Cardiac muscle cell (in vitro differentiated cells and primary cell): ENCODE data around the gene RNF151. TPM values are rescaled to one million over a fixed set of nuclear protein-coding genes. Genes with fewer than 3 reads are reported as not detected.

Experiments used
- DNase-seq, 2 donors: peaks; one replicate each; pipeline versions ENCODE4 v3.0.0 to v3.0.0-alpha.2; 2010 to 2017; ENCODE audit warnings: low read depth in 1 of 2, low spot score in 1 of 2
- H3K27ac ChIP-seq: fragments of 200-600 bp; sonication (generic); 2 replicates; pipeline ENCODE4 v1.5.1; 2016
- H3K27me3 ChIP-seq: fragments of 200-600 bp; sonication (generic); 2 replicates; pipeline ENCODE4 v1.6.0; 2016; ENCODE audit warnings: control low read depth
- H3K36me3 ChIP-seq: fragments of 200-600 bp; sonication (generic); 2 replicates; pipeline ENCODE4 v1.5.1; 2016; ENCODE audit warnings: control low read depth
- H3K4me1 ChIP-seq: fragments of 200-600 bp; sonication (generic); 2 replicates; pipeline ENCODE4 v1.8.1; 2017; ENCODE audit warnings: low read depth, mild to moderate bottlenecking, mixed run types
- H3K4me3 ChIP-seq: fragments of 200-600 bp; sonication (generic); 2 replicates; pipeline ENCODE4 v1.5.1; 2016; ENCODE audit warnings: mild to moderate bottlenecking
- H3K9me3 ChIP-seq: fragments of 200-600 bp; sonication (generic); 2 replicates; pipeline ENCODE4 v1.5.1; 2017; ENCODE audit warnings: low read depth, mild to moderate bottlenecking, control low read depth
- polyA plus RNA-seq: library from polyadenylated mRNA; unstranded; fragments of >200 nt; fragmentation: Nextera tagmentation; extraction: Ambion mirVana; gene quantifications from 2 replicates; pipeline ENCODE4 v1.2.1, GENCODE V29; 2016
- total RNA-seq: library from RNA; depleted of rRNA; stranded (reverse); fragments of >200 nt; gene quantifications from 2 replicates; pipeline ENCODE4 v1.2.3, GENCODE V29; 2016
- TF ChIP-seq, protein P1 (sequence below): IDR thresholded peaks from 2 replicates; pipeline ENCODE4 v1.5.1; 2012; ENCODE audit warnings: low read depth, mild to moderate bottlenecking, low read length

RNF151 gene
- total and polyA plus RNA-seq, 2 experiments from 2014 or later, result 0.21 to 0.38 TPM

DNA sequence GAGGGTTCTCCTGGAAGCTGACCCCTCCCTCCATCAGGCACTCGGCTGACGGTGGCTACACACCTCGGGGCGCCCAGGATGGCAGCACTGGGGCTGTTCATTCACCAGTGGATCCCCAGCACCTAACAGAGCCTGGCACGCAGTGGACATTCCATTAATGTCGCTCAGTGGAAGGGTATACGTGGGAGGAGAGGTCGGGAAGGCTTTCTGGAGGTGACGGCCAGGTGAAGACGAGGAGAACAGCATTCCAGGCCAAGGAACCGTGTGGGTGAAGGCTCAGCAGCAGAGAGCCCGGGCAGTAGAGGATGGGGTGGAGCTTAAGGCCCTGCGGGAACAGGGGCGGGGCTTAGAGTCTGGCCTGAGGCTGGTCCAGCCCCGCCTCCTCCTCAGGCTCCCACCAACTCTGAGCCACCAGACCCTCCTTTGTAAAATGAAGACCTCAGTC is 45.9 kb upstream of the RNF151 start:
- H3K36me3 ChIP-seq, result no peaks in the 10 kb centered on the region
- H3K4me1 ChIP-seq, result peaks cover 14% of the 10 kb centered on the region
- H3K27me3 ChIP-seq, result peaks cover 81% of the 10 kb centered on the region
- DNase-seq, result peak in 1 of 2 donors; percentile 70
- H3K4me3 ChIP-seq, result no peak overlapping the region
- H3K9me3 ChIP-seq, result no peaks in the 10 kb centered on the region
- TF ChIP-seq, protein P1, sequence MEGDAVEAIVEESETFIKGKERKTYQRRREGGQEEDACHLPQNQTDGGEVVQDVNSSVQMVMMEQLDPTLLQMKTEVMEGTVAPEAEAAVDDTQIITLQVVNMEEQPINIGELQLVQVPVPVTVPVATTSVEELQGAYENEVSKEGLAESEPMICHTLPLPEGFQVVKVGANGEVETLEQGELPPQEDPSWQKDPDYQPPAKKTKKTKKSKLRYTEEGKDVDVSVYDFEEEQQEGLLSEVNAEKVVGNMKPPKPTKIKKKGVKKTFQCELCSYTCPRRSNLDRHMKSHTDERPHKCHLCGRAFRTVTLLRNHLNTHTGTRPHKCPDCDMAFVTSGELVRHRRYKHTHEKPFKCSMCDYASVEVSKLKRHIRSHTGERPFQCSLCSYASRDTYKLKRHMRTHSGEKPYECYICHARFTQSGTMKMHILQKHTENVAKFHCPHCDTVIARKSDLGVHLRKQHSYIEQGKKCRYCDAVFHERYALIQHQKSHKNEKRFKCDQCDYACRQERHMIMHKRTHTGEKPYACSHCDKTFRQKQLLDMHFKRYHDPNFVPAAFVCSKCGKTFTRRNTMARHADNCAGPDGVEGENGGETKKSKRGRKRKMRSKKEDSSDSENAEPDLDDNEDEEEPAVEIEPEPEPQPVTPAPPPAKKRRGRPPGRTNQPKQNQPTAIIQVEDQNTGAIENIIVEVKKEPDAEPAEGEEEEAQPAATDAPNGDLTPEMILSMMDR, result no peak
- no peak overlapping the region for H3K27ac ChIP-seq

DNA sequence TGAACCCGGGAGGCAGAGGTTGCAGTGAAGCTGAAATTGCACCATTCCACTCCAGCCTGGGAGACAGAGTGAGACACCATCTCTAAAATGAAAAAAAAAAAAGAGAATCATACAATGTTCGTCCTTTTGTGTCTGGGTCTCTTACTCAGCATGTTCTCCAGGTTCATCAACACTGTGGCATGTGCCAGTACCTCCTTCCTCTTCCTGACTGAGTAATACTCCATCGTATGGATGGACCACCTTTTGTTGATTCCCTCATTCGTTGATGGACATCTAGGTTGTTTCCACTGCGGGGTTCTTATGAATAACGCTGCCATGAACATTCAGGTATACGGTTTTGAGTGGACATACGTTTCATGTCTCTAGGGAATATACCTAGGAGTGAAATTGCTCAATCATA is 44.3 kb upstream of the RNF151 start:
- H3K27me3 ChIP-seq, result peaks cover 65% of the 10 kb centered on the region
- peaks cover 14% of the 10 kb centered on the region for H3K4me1 ChIP-seq
- H3K9me3 ChIP-seq, result no peaks in the 10 kb centered on the region
- no peak for DNase-seq
- H3K4me3 ChIP-seq, result no peak overlapping the region
- no peak overlapping the region for H3K27ac ChIP-seq
- H3K36me3 ChIP-seq, result no peaks in the 10 kb centered on the region
- TF ChIP-seq, protein P1, result no peak

DNA sequence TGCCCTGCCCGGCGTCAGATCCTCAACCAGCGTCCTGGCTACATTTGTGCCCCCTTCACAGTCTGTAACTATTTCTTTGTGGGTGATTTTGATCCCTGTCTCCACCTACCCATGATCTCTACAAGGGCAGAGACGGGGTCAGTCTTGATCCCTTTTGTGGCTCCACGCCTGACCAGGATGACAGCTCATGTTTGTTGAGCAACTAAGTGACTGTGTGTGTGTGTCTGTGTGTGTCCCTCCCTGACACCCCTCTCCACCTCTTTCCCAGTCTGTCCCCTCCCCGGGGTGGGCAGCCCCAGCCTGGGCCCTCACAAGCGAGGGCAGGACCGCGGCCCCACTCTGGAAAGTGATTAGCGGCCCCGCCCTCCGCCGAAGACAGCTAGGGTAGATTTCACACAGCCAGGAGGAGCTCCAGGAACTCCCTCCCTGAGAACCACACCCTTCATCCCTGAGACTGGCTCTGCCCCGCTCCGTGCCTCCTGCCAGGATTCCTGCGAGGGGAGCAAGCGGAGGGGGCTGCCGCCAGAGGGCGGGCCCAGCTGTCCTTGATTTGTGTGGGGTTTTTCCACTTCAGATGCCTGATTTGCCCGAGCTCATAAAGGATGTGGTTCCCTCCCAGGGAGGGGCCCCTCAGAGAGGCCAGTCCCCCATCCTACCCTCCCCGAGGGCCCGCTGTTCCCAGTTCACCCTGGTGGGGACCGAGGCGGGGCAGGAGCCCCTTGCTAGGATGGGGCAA is 43.2 kb upstream of the RNF151 start:
- DNase-seq, result peak; percentile 43 to 60
- Histone ChIP-seq H3K4me1 (peaks cover 12% of the 10 kb centered on the region), H3K27me3 (peaks cover 54% of the 10 kb centered on the region)

DNA sequence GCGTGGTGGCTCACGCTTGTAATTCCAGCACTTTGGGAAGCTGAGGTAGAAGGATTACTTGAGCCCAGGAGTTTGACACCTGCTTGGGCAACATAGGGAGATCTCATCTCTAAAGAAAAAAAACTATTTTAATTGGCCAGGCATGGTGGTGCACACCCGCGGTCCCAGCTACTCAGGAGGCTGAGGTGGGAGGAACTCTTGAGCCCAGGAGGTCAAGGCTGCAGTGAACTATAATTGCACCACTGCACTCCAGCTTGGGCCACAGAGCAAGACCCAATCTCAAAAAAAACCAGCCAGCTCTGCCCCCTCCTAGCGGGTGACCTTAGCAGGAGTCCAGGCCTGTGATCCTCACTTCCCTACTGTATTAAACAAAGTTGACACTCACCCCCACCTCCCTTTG is 42.6 kb upstream of the RNF151 start:
- H3K4me3 ChIP-seq, result no peak overlapping the region
- TF ChIP-seq, protein P1, result no peak

More for the DNA sequence above, 43.2 kb upstream of the RNF151 start:
- Histone ChIP-seq H3K9me3 (no peaks in the 10 kb centered on the region), H3K36me3 (no peaks in the 10 kb centered on the region), H3K27ac (no peak overlapping the region), H3K4me3 (no peak overlapping the region)
- TF ChIP-seq, protein P1, result peak; percentile 47

DNA sequence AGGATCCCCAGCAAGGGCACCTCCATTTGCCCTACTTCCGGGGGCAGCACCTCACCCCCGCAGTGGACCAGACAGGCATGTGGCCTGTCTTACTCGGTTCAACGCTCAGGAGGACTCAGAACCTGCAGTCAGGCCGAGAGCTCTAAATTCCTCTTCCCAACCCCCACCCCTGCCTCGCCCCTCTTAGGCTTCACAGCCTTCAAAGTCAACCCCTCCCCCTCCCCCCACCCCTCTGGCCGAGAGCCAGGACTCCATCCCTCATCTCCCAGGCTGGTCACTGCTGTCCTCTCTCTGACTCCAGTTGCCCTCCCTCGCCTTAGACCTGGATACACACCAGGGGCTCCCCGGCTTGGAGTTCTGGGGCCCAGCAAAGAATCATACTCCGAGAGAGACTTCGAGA is 40.4 kb upstream of the RNF151 start:
- Histone ChIP-seq H3K4me3 (no peak overlapping the region), H3K27ac (no peak overlapping the region), H3K36me3 (no peaks in the 10 kb centered on the region), H3K9me3 (no peaks in the 10 kb centered on the region), H3K27me3 (peaks cover 41% of the 10 kb centered on the region), H3K4me1 (peaks cover 6% of the 10 kb centered on the region)
- TF ChIP-seq, protein P1, result no peak
- peak in 1 of 2 donors; percentile 29 for DNase-seq

More for the DNA sequence above, 42.6 kb upstream of the RNF151 start:
- no peaks in the 10 kb centered on the region for H3K36me3 ChIP-seq
- no peak for DNase-seq
- peaks cover 6% of the 10 kb centered on the region for H3K4me1 ChIP-seq
- no peak overlapping the region for H3K27ac ChIP-seq
- H3K27me3 ChIP-seq, result peaks cover 47% of the 10 kb centered on the region
- no peaks in the 10 kb centered on the region for H3K9me3 ChIP-seq
